Activated CD8-positive, alpha-beta T cell treated with anti-CD3 and anti-CD28 coated beads for 36 hours (primary cell): ENCODE results near the gene ERGIC1. TPM values are rescaled to one million over a fixed set of nuclear protein-coding genes. Genes with fewer than 3 reads are reported as not detected.

ENCODE experiments used
- ATAC-seq: fragments of 200-7000 bp; cut with Tn5 transposase; one replicate; pipeline ENCODE4 v1.10.0; 2021; ENCODE audit warnings: mild to moderate bottlenecking, moderate library complexity
- CTCF ChIA-PET: fragments of 350-600 bp; sonication (Branson Sonifier 250); formaldehyde crosslinking; loops from one replicate; lab custom pipeline; 2021; ENCODE audit warnings: antibody characterized with exemption; lab: Charles Lee
- POLR2A ChIA-PET: fragments of 350-600 bp; sonication (Branson Sonifier 250); formaldehyde crosslinking; loops from one replicate; lab custom pipeline; 2021; ENCODE audit warnings: antibody characterized with exemption; lab: Charles Lee
- DNase-seq: peaks from one replicate; pipeline ENCODE4 v3.0.0-alpha.2; 2020
- H3K27ac Mint-ChIP-seq: one replicate; pipeline ENCODE4 v1.8.0; 2021; ENCODE audit warnings: mild to moderate bottlenecking, mixed read lengths
- H3K27me3 Mint-ChIP-seq: one replicate; pipeline ENCODE4 v1.8.0; 2021; ENCODE audit warnings: mixed read lengths
- H3K36me3 Mint-ChIP-seq: one replicate; pipeline ENCODE4 v1.8.0; 2021; ENCODE audit warnings: low read depth, mixed read lengths
- H3K4me1 Mint-ChIP-seq: one replicate; pipeline ENCODE4 v1.8.0; 2021; ENCODE audit warnings: low read depth, mixed read lengths
- H3K4me3 Mint-ChIP-seq: one replicate; pipeline ENCODE4 v1.8.0; 2021; ENCODE audit warnings: mild to moderate bottlenecking, moderate library complexity, mixed read lengths
- H3K9me3 Mint-ChIP-seq: one replicate; pipeline ENCODE4 v1.8.0; 2021; ENCODE audit warnings: mixed read lengths
- CTCF ChIP-seq: fragments of 200-600 bp; IDR thresholded peaks from one replicate; pipeline ENCODE4 v1.8.0; 2022; ENCODE audit warnings: antibody characterized with exemption, mild to moderate bottlenecking
- intact Hi-C: fragments of 100-400 bp; cut with micrococcal nuclease; formaldehyde crosslinking; loops from one replicate; pipeline ENCODE4 v1.10.0; 2022
- total RNA-seq, 2 experiments: library from RNA; stranded (reverse); gene quantifications; one replicate each; pipeline ENCODE4 v1.2.3, GENCODE V29; 2021

The ERGIC1 gene
- total RNA-seq, 2 experiments from 2014 or later: 56.1 to 57.0 TPM

GRCh38 chr5:172791726-172792445 lies 42.2 kb upstream of the ERGIC1 start:
- no peaks in the 10 kb centered on the region for H3K27me3 Mint-ChIP-seq
- no peak for TF ChIP-seq CTCF
- CTCF ChIA-PET: interaction anchor here (0.7 kb wide), 1 partner anchor 90 kb away, joined by 3 read pairs; no protein-coding TSS in a partner anchor
- no peak for DNase-seq
- POLR2A ChIA-PET: interaction anchor here (1.0 kb wide), 2 partner anchors 15 to 43 kb away, joined by 3 read pairs; no protein-coding TSS in a partner anchor
- H3K4me1 Mint-ChIP-seq: no peaks in the 10 kb centered on the region
- H3K4me3 Mint-ChIP-seq: no peak overlapping the region
- no peak overlapping the region for H3K27ac Mint-ChIP-seq
- H3K36me3 Mint-ChIP-seq: no peaks in the 10 kb centered on the region
- no peaks in the 10 kb centered on the region for H3K9me3 Mint-ChIP-seq
- intact Hi-C loops: no loop called here
- no peak for ATAC-seq

GRCh38 chr5:172792701-172793570 lies 41.1 kb upstream of the ERGIC1 start:
- Mint-ChIP-seq H3K9me3 (no peaks in the 10 kb centered on the region), H3K27me3 (no peaks in the 10 kb centered on the region), H3K4me3 (no peak overlapping the region), H3K36me3 (no peaks in the 10 kb centered on the region), H3K27ac (no peak overlapping the region), H3K4me1 (peaks cover 3% of the 10 kb centered on the region)
- no peak for DNase-seq
- ATAC-seq: no peak
- TF ChIP-seq CTCF: no peak
- intact Hi-C loops: no loop called here
- POLR2A ChIA-PET: interaction anchor here (0.5 to 1.0 kb wide), 3 partner anchors 16 to 108 kb away, joined by 3 read pairs; no protein-coding TSS in a partner anchor
- CTCF ChIA-PET: interaction anchor here (0.7 kb wide), 1 partner anchor 91 kb away, joined by 3 read pairs; no protein-coding TSS in a partner anchor

GRCh38 chr5:172793577-172794488 lies 40.2 kb upstream of the ERGIC1 start:
- Mint-ChIP-seq H3K4me3 (no peak overlapping the region), H3K36me3 (no peaks in the 10 kb centered on the region), H3K27ac (no peak overlapping the region), H3K9me3 (no peaks in the 10 kb centered on the region), H3K4me1 (peaks cover 7% of the 10 kb centered on the region), H3K27me3 (no peaks in the 10 kb centered on the region)
- CTCF ChIA-PET: no interaction called here
- POLR2A ChIA-PET: no interaction called here
- no peak for TF ChIP-seq CTCF
- intact Hi-C loops: no loop called here
- DNase-seq (no peak), ATAC-seq (no peak)

GRCh38 chr5:172795318-172795977 lies 38.6 kb upstream of the ERGIC1 start:
- Mint-ChIP-seq H3K27me3 (no peaks in the 10 kb centered on the region), H3K4me1 (peaks cover 7% of the 10 kb centered on the region), H3K36me3 (no peaks in the 10 kb centered on the region), H3K9me3 (no peaks in the 10 kb centered on the region), H3K27ac (no peak overlapping the region), H3K4me3 (no peak overlapping the region)
- POLR2A ChIA-PET: interaction anchor here (1.3 kb wide), 1 partner anchor 11 kb away, joined by 3 read pairs; no protein-coding TSS in a partner anchor
- no peak for ATAC-seq
- TF ChIP-seq CTCF: no peak
- no peak for DNase-seq
- intact Hi-C loops: no loop called here
- CTCF ChIA-PET: interaction anchor here (1.2 kb wide), 1 partner anchor 23 kb away, joined by 3 read pairs; no protein-coding TSS in a partner anchor
